ENCODE results near the gene DNAJC5. TPM values are rescaled to one million over a fixed set of nuclear protein-coding genes. Genes with fewer than 3 reads are reported as not detected.
A peak's percentile ranks its signal among the peaks of the same experiment; 100 is the strongest.
"Not testable (repeated sequence)": the region's sequence is repeated elsewhere in the genome, so short reads cannot be mapped to it uniquely, and the experiment has no call there.

DNAJC5 gene
- total RNA-seq, 1 experiment from 2014 or later = 79.9 TPM

GRCh38 chr20:63847237-63848002, 47.5 kb upstream of the DNAJC5 start:
- no peaks in the 10 kb centered on the region for H3K4me1 Mint-ChIP-seq (ENCODE audit: low read depth, unreplicated experiment)
- no peak overlapping the region for H3K4me3 Mint-ChIP-seq (ENCODE audit: low read depth, unreplicated experiment)
- CTCF ChIA-PET = no interaction called here
- intact Hi-C loops (cut with micrococcal nuclease; ENCODE audit: unreplicated experiment) = no loop called here
- peaks cover 14% of the 10 kb centered on the region for H3K36me3 Mint-ChIP-seq (ENCODE audit: insufficient read depth, unreplicated experiment)
- BruUV-seq (replicated peaks) = no TSS peak
- no peak for TF ChIP-seq CTCF (IDR thresholded peaks at IDR 0.05; ENCODE audit: unreplicated experiment)
- peaks cover 38% of the 10 kb centered on the region for H3K27me3 Mint-ChIP-seq (ENCODE audit: unreplicated experiment)
- no peak overlapping the region for H3K27ac Mint-ChIP-seq (ENCODE audit: unreplicated experiment)
- no peak for DNase-seq
- no peaks in the 10 kb centered on the region for H3K9me3 Mint-ChIP-seq (ENCODE audit: low read depth, unreplicated experiment)

DNA sequence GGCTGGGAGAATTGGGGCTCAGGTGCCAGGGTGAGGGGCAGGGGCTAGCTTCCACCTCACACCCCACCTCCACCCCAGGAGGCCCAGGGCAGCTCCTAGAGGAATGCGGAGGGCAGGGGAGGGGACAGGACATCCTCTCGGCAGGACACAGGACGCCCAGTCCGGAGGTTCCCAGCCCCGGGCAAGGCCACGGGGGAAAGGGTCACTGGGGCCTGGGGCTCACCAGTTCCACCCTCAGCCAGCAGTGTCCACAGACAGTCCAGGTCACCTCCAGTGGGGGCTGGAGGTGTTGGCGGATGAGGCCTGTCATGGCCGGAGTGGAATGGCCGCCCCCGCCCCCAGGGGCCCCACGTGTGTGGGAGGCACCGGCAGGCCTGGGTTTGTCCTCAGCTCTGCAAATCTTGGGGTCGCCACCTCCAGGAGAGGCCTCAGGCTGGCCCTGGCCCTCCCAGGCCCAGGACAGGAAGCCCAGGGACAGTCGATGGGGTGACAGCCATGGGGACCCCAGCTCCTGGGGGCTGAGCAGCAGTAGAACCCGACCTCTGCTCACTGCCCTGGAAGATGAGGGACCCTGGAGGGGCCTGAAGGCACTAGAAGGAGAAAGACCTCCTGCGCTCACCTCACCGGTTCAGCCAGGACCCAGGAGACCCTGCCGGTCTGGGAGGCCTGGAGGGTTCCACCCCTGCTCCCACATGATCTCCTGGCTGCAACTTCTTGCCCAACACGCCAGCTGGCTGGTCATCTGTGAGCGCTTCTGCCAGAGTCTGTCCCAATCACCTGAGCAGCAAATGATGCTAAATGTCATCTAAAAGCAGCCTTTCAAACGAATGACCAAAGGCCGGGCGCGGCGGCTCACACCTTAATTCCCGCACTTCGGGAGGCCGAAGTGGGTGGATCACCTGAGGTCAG, 46.7 kb upstream of the DNAJC5 start:
- no peak for TF ChIP-seq CTCF (IDR thresholded peaks at IDR 0.05; ENCODE audit: unreplicated experiment)
- peaks cover under 1% of the 10 kb centered on the region for H3K4me1 Mint-ChIP-seq (ENCODE audit: low read depth, unreplicated experiment)
- intact Hi-C loops (cut with micrococcal nuclease; ENCODE audit: unreplicated experiment) = no loop called here
- H3K27me3 Mint-ChIP-seq (ENCODE audit: unreplicated experiment) = peaks cover 30% of the 10 kb centered on the region
- no TSS peak for BruUV-seq (replicated peaks)
- no peak for DNase-seq
- H3K9me3 Mint-ChIP-seq (ENCODE audit: low read depth, unreplicated experiment) = no peaks in the 10 kb centered on the region
- CTCF ChIA-PET = interaction anchor here (0.6 to 0.8 kb wide), 2 partner anchors 54 to 491 kb away, joined by 4 to 7 read pairs; no protein-coding TSS in a partner anchor
- H3K27ac Mint-ChIP-seq (ENCODE audit: unreplicated experiment) = no peak overlapping the region
- H3K36me3 Mint-ChIP-seq (ENCODE audit: insufficient read depth, unreplicated experiment) = peaks cover 15% of the 10 kb centered on the region
- no peak overlapping the region for H3K4me3 Mint-ChIP-seq (ENCODE audit: low read depth, unreplicated experiment)

- no TSS peak for BruUV-seq (replicated peaks)
- no peak for DNase-seq
- no peak for TF ChIP-seq CTCF (IDR thresholded peaks at IDR 0.05; ENCODE audit: unreplicated experiment)
- Mint-ChIP-seq H3K4me3 (ENCODE audit: low read depth, unreplicated experiment) (no peak overlapping the region), H3K27me3 (ENCODE audit: unreplicated experiment) (peaks cover 19% of the 10 kb centered on the region), H3K9me3 (ENCODE audit: low read depth, unreplicated experiment) (no peaks in the 10 kb centered on the region), H3K4me1 (ENCODE audit: low read depth, unreplicated experiment) (peaks cover 9% of the 10 kb centered on the region), H3K27ac (ENCODE audit: unreplicated experiment) (peak overlapping the region; percentile 14), H3K36me3 (ENCODE audit: insufficient read depth, unreplicated experiment) (peaks cover 28% of the 10 kb centered on the region)
- intact Hi-C loops (cut with micrococcal nuclease; ENCODE audit: unreplicated experiment) = no loop called here
- CTCF ChIA-PET = interaction anchor here (0.6 kb wide), 1 partner anchor 327 kb away, joined by 4 read pairs; no protein-coding TSS in a partner anchor
Observed at GRCh38 chr20:63850689-63851547, 44.0 kb upstream of the DNAJC5 start.

GRCh38 chr20:63851548-63851943, 43.4 kb upstream of the DNAJC5 start:
- CTCF ChIA-PET = interaction anchor here (0.6 kb wide), 1 partner anchor 328 kb away, joined by 4 read pairs; no protein-coding TSS in a partner anchor
- H3K27me3 Mint-ChIP-seq (ENCODE audit: unreplicated experiment) = peaks cover 25% of the 10 kb centered on the region
- DNase-seq; intact Hi-C loops (cut with micrococcal nuclease; ENCODE audit: unreplicated experiment); H3K4me3 Mint-ChIP-seq (ENCODE audit: low read depth, unreplicated experiment); H3K9me3 Mint-ChIP-seq (ENCODE audit: low read depth, unreplicated experiment); H3K27ac Mint-ChIP-seq (ENCODE audit: unreplicated experiment); BruUV-seq (replicated peaks): not testable (repeated sequence)
- peaks cover 14% of the 10 kb centered on the region for H3K4me1 Mint-ChIP-seq (ENCODE audit: low read depth, unreplicated experiment)
- peaks cover 34% of the 10 kb centered on the region for H3K36me3 Mint-ChIP-seq (ENCODE audit: insufficient read depth, unreplicated experiment)

GRCh38 chr20:63853733-63854068, 41.2 kb upstream of the DNAJC5 start:
- peaks cover 36% of the 10 kb centered on the region for H3K4me1 Mint-ChIP-seq (ENCODE audit: low read depth, unreplicated experiment)
- BruUV-seq (replicated peaks); DNase-seq; H3K27ac Mint-ChIP-seq (ENCODE audit: unreplicated experiment); H3K9me3 Mint-ChIP-seq (ENCODE audit: low read depth, unreplicated experiment); intact Hi-C loops (cut with micrococcal nuclease; ENCODE audit: unreplicated experiment): not testable (repeated sequence)
- H3K4me3 Mint-ChIP-seq (ENCODE audit: low read depth, unreplicated experiment) = peak overlapping the region; percentile 15
- peaks cover 56% of the 10 kb centered on the region for H3K36me3 Mint-ChIP-seq (ENCODE audit: insufficient read depth, unreplicated experiment)
- H3K27me3 Mint-ChIP-seq (ENCODE audit: unreplicated experiment) = peaks cover 47% of the 10 kb centered on the region
- CTCF ChIA-PET = interaction anchor here (1.0 kb wide), 1 partner anchor 8 kb away, joined by 3 read pairs; no protein-coding TSS in a partner anchor
